Keratinocyte (primary cell): ENCODE results near the gene MAD2L2. TPM values are rescaled to one million over a fixed set of nuclear protein-coding genes. Genes with fewer than 3 reads are reported as not detected.

Experiments used
- DNase-seq: peaks from one replicate; pipeline ENCODE4 v3.0.0-alpha.2; 2011; ENCODE audit warnings: low read depth, missing footprints, low spot score
- FAIRE-seq: peaks from 2 replicates; lab custom pipeline; 2011; peaks lifted over from hg19 to GRCh38; lab: Jason Lieb, UNC
- H2AFZ ChIP-seq: 2 replicates; pipeline ENCODE4 v1.6.0; 2012; ENCODE audit warnings: low read length, control low read depth, inconsistent platforms; ENCODE audit not compliant: control insufficient read depth
- H3K27ac ChIP-seq: 2 replicates; pipeline ENCODE4 v1.5.1; 2011; ENCODE audit warnings: low read length; ENCODE audit not compliant: control insufficient read depth, insufficient read depth
- H3K27me3 ChIP-seq: 3 replicates; pipeline ENCODE4 v1.6.0; 2011; ENCODE audit warnings: low read length; ENCODE audit not compliant: control insufficient read depth, insufficient read depth; ENCODE audit errors: extremely low read depth
- H3K36me3 ChIP-seq, 2 experiments: 2 replicates in 1 of 2; 3 replicates in 1 of 2; pipeline ENCODE4 v1.5.1; 2011; ENCODE audit warnings: low read length in 2 of 2, mild to moderate bottlenecking in 1 of 2; ENCODE audit not compliant: control insufficient read depth in 2 of 2, insufficient read depth in 2 of 2; ENCODE audit errors: extremely low read depth in 1 of 2
- H3K4me1 ChIP-seq: 3 replicates; pipeline ENCODE4 v1.5.1; 2011; ENCODE audit warnings: low read length; ENCODE audit not compliant: control insufficient read depth, insufficient read depth; ENCODE audit errors: extremely low read depth
- H3K4me2 ChIP-seq: 3 replicates; pipeline ENCODE4 v1.6.0; 2011; ENCODE audit warnings: low read depth, low read length; ENCODE audit not compliant: control insufficient read depth, insufficient read depth; ENCODE audit errors: extremely low read depth
- H3K4me3 ChIP-seq, 3 experiments: fragments of 200-600 bp in 1 of 3; sonication (generic) in 1 of 3; 2 replicates in 2 of 3; 3 replicates in 1 of 3; pipeline ENCODE4 v1.5.1; 2011 to 2016; ENCODE audit warnings: low read length in 3 of 3, mild to moderate bottlenecking in 3 of 3, control low read depth in 2 of 3, inconsistent platforms in 1 of 3, low read depth in 1 of 3, mixed read lengths in 1 of 3, mixed run types in 1 of 3, moderate library complexity in 1 of 3; ENCODE audit not compliant: control insufficient read depth in 2 of 3, insufficient read depth in 2 of 3; ENCODE audit errors: extremely low read depth in 1 of 3
- H3K79me2 ChIP-seq: 2 replicates; pipeline ENCODE4 v1.6.0; 2012; ENCODE audit warnings: low read length; ENCODE audit not compliant: control insufficient read depth, insufficient read depth
- H3K9ac ChIP-seq: 3 replicates; pipeline ENCODE4 v1.6.0; 2011; ENCODE audit warnings: low read length; ENCODE audit not compliant: control insufficient read depth, insufficient read depth; ENCODE audit errors: extremely low read depth
- H3K9me1 ChIP-seq: 3 replicates; pipeline ENCODE4 v1.6.0; 2011; ENCODE audit warnings: low read length; ENCODE audit not compliant: control insufficient read depth, insufficient read depth; ENCODE audit errors: extremely low read depth
- H3K9me3 ChIP-seq: 2 replicates; pipeline ENCODE4 v1.5.1; 2012; ENCODE audit warnings: low read depth, low read length; ENCODE audit not compliant: control insufficient read depth
- H4K20me1 ChIP-seq: 3 replicates; pipeline ENCODE4 v1.6.0; 2011; ENCODE audit warnings: low read length; ENCODE audit not compliant: control insufficient read depth, insufficient read depth; ENCODE audit errors: extremely low read depth
- CTCF ChIP-seq, 3 experiments: IDR thresholded peaks in 1 of 3; conservative IDR thresholded peaks in 1 of 3; optimal IDR thresholded peaks in 1 of 3; 2 replicates in 2 of 3; 3 replicates in 1 of 3; pipeline versions ENCODE3 to v1.5.1; 2011; ENCODE audit warnings: low read length in 3 of 3, mild to moderate bottlenecking in 3 of 3, moderate library complexity in 2 of 3, control low read depth in 1 of 3, inconsistent platforms in 1 of 3; ENCODE audit not compliant: insufficient read depth in 2 of 3; ENCODE audit errors: extremely low read depth in 1 of 3
- EZH2 ChIP-seq: IDR thresholded peaks from one replicate; pipeline ENCODE4 v1.6.1; 2012; ENCODE audit warnings: inconsistent platforms, mild to moderate bottlenecking, low read length, moderate library complexity
- dilution Hi-C: fragments of 300-500 bp; cut with MboI; formaldehyde crosslinking; loops from one replicate; pipeline ENCODE4 v1.7.0; 2020; ENCODE audit warnings: low sequenced_read_pairs; ENCODE audit not compliant: extremely low pct_ligation_motif_present
- polyA plus RNA-seq, 5 experiments: library from polyadenylated mRNA; depleted of rRNA in 3 of 5; stranded (reverse) in 3 of 5; stranded (forward) in 1 of 5; unstranded in 1 of 5; fragments of >200 nt; gene quantifications; 1 replicate in 1 of 5; 2 replicates in 3 of 5; 3 replicates in 1 of 5; pipeline versions ENCODE4 v1.2.1 to v1.2.3, GENCODE V29; 2011 to 2012; ENCODE audit warnings: missing spikeins in 2 of 5, low read depth in 1 of 5, low replicate concordance in 1 of 5

MAD2L2 gene
- polyA plus RNA-seq, 1 donor (not counting 4 experiments of a cell fraction or from before 2014, with no cell fraction given): 24.8 TPM

GRCh38 chr1:11671544-11672286, 9.2 kb downstream of the MAD2L2 start:
- H3K27ac ChIP-seq: no peak overlapping the region
- dilution Hi-C loops: no loop called here
- no peak overlapping the region for H3K4me2 ChIP-seq
- H2AFZ ChIP-seq: no peak overlapping the region
- TF ChIP-seq CTCF (optimal IDR thresholded peaks at IDR 0.05 in 1 of 3, IDR thresholded peaks at IDR 0.05 in 1 of 3, conservative IDR thresholded peaks at IDR 0.05 in 1 of 3; ENCODE audit: extremely low read depth in 1 of 3, insufficient read depth in 2 of 3, low read length in 3 of 3): no peak
- no peak for TF ChIP-seq EZH2
- H4K20me1 ChIP-seq: no peaks in the 10 kb centered on the region
- no peak overlapping the region for H3K9ac ChIP-seq
- H3K4me3 ChIP-seq: no peak overlapping the region
- H3K27me3 ChIP-seq: no peaks in the 10 kb centered on the region
- FAIRE-seq (no peak), DNase-seq (no peak)
- H3K4me1 ChIP-seq: no peaks in the 10 kb centered on the region
- no peaks in the 10 kb centered on the region for H3K9me1 ChIP-seq
- peaks cover 13 to 18% of the 10 kb centered on the region in 2 experiments for H3K36me3 ChIP-seq
- H3K79me2 ChIP-seq: no peaks in the 10 kb centered on the region
- H3K9me3 ChIP-seq: no peaks in the 10 kb centered on the region

- DNase-seq (no peak), FAIRE-seq (no peak)
- Histone ChIP-seq H3K27me3 (no peaks in the 10 kb centered on the region), H3K4me3 (no peak overlapping the region), H3K9me1 (no peaks in the 10 kb centered on the region), H3K27ac (no peak overlapping the region), H3K79me2 (no peaks in the 10 kb centered on the region), H3K9ac (no peak overlapping the region), H3K4me1 (no peaks in the 10 kb centered on the region), H3K36me3 (peaks cover 13 to 16% of the 10 kb centered on the region in 2 experiments), H3K9me3 (no peaks in the 10 kb centered on the region), H3K4me2 (no peak overlapping the region), H2AFZ (no peak overlapping the region), H4K20me1 (no peaks in the 10 kb centered on the region)
- dilution Hi-C loops: no loop called here
- no peak for TF ChIP-seq EZH2
- no peak for TF ChIP-seq CTCF (optimal IDR thresholded peaks at IDR 0.05 in 1 of 3, IDR thresholded peaks at IDR 0.05 in 1 of 3, conservative IDR thresholded peaks at IDR 0.05 in 1 of 3; ENCODE audit: extremely low read depth in 1 of 3, insufficient read depth in 2 of 3, low read length in 3 of 3)
Measured at GRCh38 chr1:11671205-11671543, 9.8 kb downstream of the MAD2L2 start.
